Measurements from ENCODE around the gene RPS25. TPM values are rescaled to one million over a fixed set of nuclear protein-coding genes. Genes with fewer than 3 reads are reported as not detected.

The RPS25 gene
- total and polyA plus RNA-seq, 2 donors from 2014 or later, result 852 to 1,047 TPM

- Histone ChIP-seq H3K36me3 (ENCODE audit: control insufficient read depth in 2 of 3, insufficient read depth in 3 of 3, low read length in 3 of 3) (peaks cover 0 to 11% (median 1%) of the 10 kb centered on the region in 3 donors), H3K9ac (ENCODE audit: low read length in 3 of 3) (no peak overlapping the region), H3K27me3 (ENCODE audit: control insufficient read depth, insufficient read depth, low read length) (no peaks in the 10 kb centered on the region), H3K27ac (ENCODE audit: low read depth in 2 of 2, low read length in 2 of 2) (no peak overlapping the region), H3K4me1 (ENCODE audit: control insufficient read depth in 2 of 3, insufficient read depth in 2 of 3, low read depth in 1 of 3, low read length in 3 of 3) (no peaks in the 10 kb centered on the region), H3K9me3 (ENCODE audit: control insufficient read depth in 2 of 3, insufficient read depth in 1 of 3, low read length in 3 of 3) (no peaks in the 10 kb centered on the region), H3K4me3 (ENCODE audit: low read length in 3 of 3) (no peak overlapping the region)
- DNase-seq, result no peak
- TF ChIP-seq, protein P1, sequence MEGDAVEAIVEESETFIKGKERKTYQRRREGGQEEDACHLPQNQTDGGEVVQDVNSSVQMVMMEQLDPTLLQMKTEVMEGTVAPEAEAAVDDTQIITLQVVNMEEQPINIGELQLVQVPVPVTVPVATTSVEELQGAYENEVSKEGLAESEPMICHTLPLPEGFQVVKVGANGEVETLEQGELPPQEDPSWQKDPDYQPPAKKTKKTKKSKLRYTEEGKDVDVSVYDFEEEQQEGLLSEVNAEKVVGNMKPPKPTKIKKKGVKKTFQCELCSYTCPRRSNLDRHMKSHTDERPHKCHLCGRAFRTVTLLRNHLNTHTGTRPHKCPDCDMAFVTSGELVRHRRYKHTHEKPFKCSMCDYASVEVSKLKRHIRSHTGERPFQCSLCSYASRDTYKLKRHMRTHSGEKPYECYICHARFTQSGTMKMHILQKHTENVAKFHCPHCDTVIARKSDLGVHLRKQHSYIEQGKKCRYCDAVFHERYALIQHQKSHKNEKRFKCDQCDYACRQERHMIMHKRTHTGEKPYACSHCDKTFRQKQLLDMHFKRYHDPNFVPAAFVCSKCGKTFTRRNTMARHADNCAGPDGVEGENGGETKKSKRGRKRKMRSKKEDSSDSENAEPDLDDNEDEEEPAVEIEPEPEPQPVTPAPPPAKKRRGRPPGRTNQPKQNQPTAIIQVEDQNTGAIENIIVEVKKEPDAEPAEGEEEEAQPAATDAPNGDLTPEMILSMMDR (IDR thresholded peaks at IDR 0.05; ENCODE audit: borderline replicate concordance, extremely low read depth, insufficient read depth), result no peak
- intact Hi-C loops (cut with DNase I), result no loop called here
- FAIRE-seq, result no peak
Observed at GRCh38 chr11:119006656-119007055, 11.5 kb downstream of the RPS25 start.

DNA sequence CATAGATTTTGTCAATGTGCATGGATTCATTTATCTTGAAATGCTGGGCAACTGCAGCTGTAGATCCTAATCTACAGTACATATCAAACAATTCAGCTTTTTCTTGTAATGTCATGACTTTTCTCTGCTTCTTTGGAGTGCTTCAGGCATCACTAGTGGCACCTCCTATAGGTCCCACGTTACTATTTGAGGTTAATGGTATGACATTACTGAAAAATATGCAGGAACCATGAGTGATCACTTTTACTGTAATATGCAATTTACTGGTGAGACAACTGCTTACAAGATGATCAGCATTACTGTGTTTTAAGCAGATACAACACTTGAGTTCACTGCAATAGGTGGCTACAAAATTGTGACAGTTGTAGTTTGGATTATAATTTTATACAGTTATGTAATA, 17.2 kb downstream of the RPS25 start:
- Histone ChIP-seq H3K27ac (ENCODE audit: low read depth in 2 of 2, low read length in 2 of 2) (no peak overlapping the region), H3K4me1 (ENCODE audit: control insufficient read depth in 2 of 3, insufficient read depth in 2 of 3, low read depth in 1 of 3, low read length in 3 of 3) (peaks cover 0 to 17% (median 0%) of the 10 kb centered on the region in 3 donors), H3K9ac (ENCODE audit: low read length in 3 of 3) (no peak overlapping the region), H3K9me3 (ENCODE audit: control insufficient read depth in 2 of 3, insufficient read depth in 1 of 3, low read length in 3 of 3) (no peaks in the 10 kb centered on the region), H3K27me3 (ENCODE audit: control insufficient read depth, insufficient read depth, low read length) (no peaks in the 10 kb centered on the region), H3K36me3 (ENCODE audit: control insufficient read depth in 2 of 3, insufficient read depth in 3 of 3, low read length in 3 of 3) (peaks cover 2 to 7% (median 3%) of the 10 kb centered on the region in 3 donors), H3K4me3 (ENCODE audit: low read length in 3 of 3) (no peak overlapping the region)
- TF ChIP-seq, protein P1 (IDR thresholded peaks at IDR 0.05; ENCODE audit: borderline replicate concordance, extremely low read depth, insufficient read depth), result no peak
- intact Hi-C loops (cut with DNase I), result no loop called here
- FAIRE-seq (no peak), DNase-seq (no peak)

DNA sequence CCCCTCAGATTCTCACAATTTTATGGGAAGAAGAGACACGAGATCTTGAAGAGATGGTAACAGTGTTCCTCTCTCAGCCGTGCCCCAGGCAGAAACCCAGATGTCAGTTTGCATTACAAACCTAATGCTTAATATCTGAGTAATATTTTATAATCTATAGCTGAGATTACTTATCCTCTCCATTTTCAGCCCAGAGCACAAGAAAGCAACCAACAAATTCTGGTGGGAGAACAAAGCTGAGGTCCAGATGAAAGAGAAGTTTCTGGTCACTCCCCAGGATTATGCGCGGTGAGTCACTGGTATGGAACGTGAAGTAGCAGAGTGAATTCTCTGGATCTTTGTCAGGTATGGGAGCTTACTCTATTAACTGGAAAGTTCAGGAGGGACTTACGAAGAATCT, 19.3 kb downstream of the RPS25 start:
- DNase-seq (peak in 1 of 5 donors; percentile 16), FAIRE-seq (no peak)
- intact Hi-C loops (cut with DNase I), result no loop called here
- Histone ChIP-seq H3K4me1 (ENCODE audit: control insufficient read depth in 2 of 3, insufficient read depth in 2 of 3, low read depth in 1 of 3, low read length in 3 of 3) (peaks cover 0 to 17% (median 0%) of the 10 kb centered on the region in 3 donors), H3K9ac (ENCODE audit: low read length in 3 of 3) (peak overlapping the region in 1 of 3 donors; percentile 68), H3K36me3 (ENCODE audit: control insufficient read depth in 2 of 3, insufficient read depth in 3 of 3, low read length in 3 of 3) (peaks cover 2 to 7% (median 3%) of the 10 kb centered on the region in 3 donors), H3K9me3 (ENCODE audit: control insufficient read depth in 2 of 3, insufficient read depth in 1 of 3, low read length in 3 of 3) (no peaks in the 10 kb centered on the region), H3K27me3 (ENCODE audit: control insufficient read depth, insufficient read depth, low read length) (no peaks in the 10 kb centered on the region), H3K4me3 (ENCODE audit: low read length in 3 of 3) (peak overlapping the region; percentile 66 to 88 (median 87)), H3K27ac (ENCODE audit: low read depth in 2 of 2, low read length in 2 of 2) (peak overlapping the region in 1 of 2 donors; percentile 85)
- TF ChIP-seq, protein P1 (IDR thresholded peaks at IDR 0.05; ENCODE audit: borderline replicate concordance, extremely low read depth, insufficient read depth), result no peak

GRCh38 chr11:118998388-118998717, 19.8 kb downstream of the RPS25 start:
- intact Hi-C loops (cut with DNase I), result no loop called here
- DNase-seq (peak in 1 of 5 donors; percentile 49), FAIRE-seq (no peak)
- Histone ChIP-seq H3K9ac (ENCODE audit: low read length in 3 of 3) (peak overlapping the region; percentile 45 to 68 (median 68)), H3K4me3 (ENCODE audit: low read length in 3 of 3) (peak overlapping the region; percentile 66 to 88 (median 87)), H3K36me3 (ENCODE audit: control insufficient read depth in 2 of 3, insufficient read depth in 3 of 3, low read length in 3 of 3) (peaks cover 2 to 7% (median 3%) of the 10 kb centered on the region in 3 donors), H3K27ac (ENCODE audit: low read depth in 2 of 2, low read length in 2 of 2) (peak overlapping the region in 1 of 2 donors; percentile 85), H3K4me1 (ENCODE audit: control insufficient read depth in 2 of 3, insufficient read depth in 2 of 3, low read depth in 1 of 3, low read length in 3 of 3) (peaks cover 0 to 17% (median 0%) of the 10 kb centered on the region in 3 donors), H3K27me3 (ENCODE audit: control insufficient read depth, insufficient read depth, low read length) (no peaks in the 10 kb centered on the region), H3K9me3 (ENCODE audit: control insufficient read depth in 2 of 3, insufficient read depth in 1 of 3, low read length in 3 of 3) (no peaks in the 10 kb centered on the region)
- TF ChIP-seq, protein P1 (IDR thresholded peaks at IDR 0.05; ENCODE audit: borderline replicate concordance, extremely low read depth, insufficient read depth), result no peak
